Calu3 (cell line): ENCODE measurements around the gene CCDC73. TPM values are rescaled to one million over a fixed set of nuclear protein-coding genes. Genes with fewer than 3 reads are reported as not detected.
"Not testable (repeated sequence)": the region's sequence is repeated elsewhere in the genome, so short reads cannot be mapped to it uniquely, and the experiment has no call there.

Experiments used
- BruUV-seq: library from RNA; stranded (reverse); fragments of 400-500 nt; replicated peaks from 2 replicates; lab custom pipeline; 2021; lab: Mats Ljungman, UMichigan
- CTCF ChIA-PET: fragments of 300-600 bp; sonication (Branson Sonifier 250); formaldehyde crosslinking; loops from one replicate; lab custom pipeline; 2022; ENCODE audit warnings: antibody characterized with exemption; lab: Charles Lee
- DNase-seq: peaks from one replicate; pipeline ENCODE4 v3.0.0; 2022
- H3K27ac Mint-ChIP-seq: one replicate; pipeline ENCODE4 v1.8.0; 2022; ENCODE audit warnings: mixed read lengths; ENCODE audit not compliant: unreplicated experiment
- H3K27me3 Mint-ChIP-seq: one replicate; pipeline ENCODE4 v1.8.0; 2022; ENCODE audit warnings: mixed read lengths; ENCODE audit not compliant: unreplicated experiment
- H3K36me3 Mint-ChIP-seq: one replicate; pipeline ENCODE4 v1.8.0; 2022; ENCODE audit warnings: mild to moderate bottlenecking, moderate library complexity, mixed read lengths; ENCODE audit not compliant: insufficient read depth, unreplicated experiment
- H3K4me1 Mint-ChIP-seq: one replicate; pipeline ENCODE4 v1.8.0; 2022; ENCODE audit warnings: mild to moderate bottlenecking, low read depth, mixed read lengths; ENCODE audit not compliant: unreplicated experiment
- H3K4me3 Mint-ChIP-seq: one replicate; pipeline ENCODE4 v1.8.0; 2022; ENCODE audit warnings: mild to moderate bottlenecking, low read depth, moderate library complexity, mixed read lengths; ENCODE audit not compliant: unreplicated experiment
- H3K9me3 Mint-ChIP-seq: one replicate; pipeline ENCODE4 v1.8.0; 2022; ENCODE audit warnings: low read depth, mixed read lengths; ENCODE audit not compliant: unreplicated experiment
- CTCF ChIP-seq: fragments of 200-600 bp; IDR thresholded peaks from one replicate; pipeline ENCODE4 v1.8.0; 2022; ENCODE audit warnings: antibody characterized with exemption; ENCODE audit not compliant: unreplicated experiment
- intact Hi-C: fragments of 100-400 bp; cut with micrococcal nuclease; formaldehyde crosslinking; loops from one replicate; pipeline ENCODE4 v1.10.0; 2022; ENCODE audit not compliant: unreplicated experiment
- total RNA-seq: library from RNA; stranded (reverse); gene quantifications from 2 replicates; pipeline ENCODE4 v1.2.3, GENCODE V29; 2022

Gene CCDC73
- total RNA-seq, 1 experiment from 2014 or later, result not detected

- no peak for DNase-seq
- no peaks in the 10 kb centered on the region for H3K9me3 Mint-ChIP-seq
- no peaks in the 10 kb centered on the region for H3K36me3 Mint-ChIP-seq
- BruUV-seq, result no TSS peak
- peaks cover 16% of the 10 kb centered on the region for H3K4me1 Mint-ChIP-seq
- no peak for TF ChIP-seq CTCF
- CTCF ChIA-PET, result interaction anchor here (0.6 to 0.7 kb wide), 2 partner anchors 52 to 127 kb away, joined by 4 read pairs; no protein-coding TSS in a partner anchor
- no peak overlapping the region for H3K4me3 Mint-ChIP-seq
- H3K27me3 Mint-ChIP-seq, result no peaks in the 10 kb centered on the region
- H3K27ac Mint-ChIP-seq, result no peak overlapping the region
- intact Hi-C loops, result no loop called here
These were observed 15.3 kb downstream of the CCDC73 start for GRCh38 chr11:32779136-32779535.

GRCh38 chr11:32775908-32776307, 18.6 kb downstream of the CCDC73 start:
- CTCF ChIA-PET, result no interaction called here
- H3K27me3 Mint-ChIP-seq, result no peaks in the 10 kb centered on the region
- no TSS peak for BruUV-seq

GRCh38 chr11:32774081-32774480, 20.4 kb downstream of the CCDC73 start:
- CTCF ChIA-PET, result no interaction called here
- no peak for DNase-seq
- Mint-ChIP-seq H3K4me1 (peaks cover 16% of the 10 kb centered on the region), H3K27ac (no peak overlapping the region), H3K4me3 (no peak overlapping the region), H3K27me3 (no peaks in the 10 kb centered on the region), H3K9me3 (no peaks in the 10 kb centered on the region), H3K36me3 (no peaks in the 10 kb centered on the region)
- intact Hi-C loops, result no loop called here
- BruUV-seq, result no TSS peak
- TF ChIP-seq CTCF, result no peak

More at GRCh38 chr11:32775908-32776307, 18.6 kb downstream of the CCDC73 start:
- H3K36me3 Mint-ChIP-seq, result no peaks in the 10 kb centered on the region
- peaks cover 16% of the 10 kb centered on the region for H3K4me1 Mint-ChIP-seq
- no peak for DNase-seq
- peak overlapping the region; percentile 4 for H3K27ac Mint-ChIP-seq
- no peak for TF ChIP-seq CTCF
- intact Hi-C loops, result no loop called here
- peak overlapping the region; percentile 27 for H3K4me3 Mint-ChIP-seq
- no peaks in the 10 kb centered on the region for H3K9me3 Mint-ChIP-seq

- no peak for TF ChIP-seq CTCF
- Mint-ChIP-seq H3K9me3 (no peaks in the 10 kb centered on the region), H3K27ac (no peak overlapping the region), H3K4me3 (no peak overlapping the region), H3K27me3 (no peaks in the 10 kb centered on the region), H3K36me3 (no peaks in the 10 kb centered on the region), H3K4me1 (peaks cover 16% of the 10 kb centered on the region)
- DNase-seq, result no peak
- intact Hi-C loops, result no loop called here
- CTCF ChIA-PET, result no interaction called here
- BruUV-seq, result no TSS peak
These were observed 21.7 kb downstream of the CCDC73 start for GRCh38 chr11:32772731-32773130.

GRCh38 chr11:32761774-32762173, 32.7 kb downstream of the CCDC73 start:
- intact Hi-C loops, H3K27me3 Mint-ChIP-seq, H3K27ac Mint-ChIP-seq, BruUV-seq, H3K36me3 Mint-ChIP-seq, H3K9me3 Mint-ChIP-seq, H3K4me3 Mint-ChIP-seq, H3K4me1 Mint-ChIP-seq, CTCF ChIA-PET, DNase-seq: not testable (repeated sequence)
